SHP77 (cell line): Measurements from ENCODE around the gene NEUROG3.

ENCODE experiments used
- DNase-seq, 2 experiments: peaks; one replicate each; lab custom pipeline; 2025; lab: John Stamatoyannopoulos, UW

NEUROG3 gene

GRCh38 chr10:69573056-69573806 is at the start of gene NEUROG3:
NEUROG3 (minus strand) TSS chr10:69573422; CDS start chr10:69573043, 379 bp downstream.
- no peak for DNase-seq

DNA sequence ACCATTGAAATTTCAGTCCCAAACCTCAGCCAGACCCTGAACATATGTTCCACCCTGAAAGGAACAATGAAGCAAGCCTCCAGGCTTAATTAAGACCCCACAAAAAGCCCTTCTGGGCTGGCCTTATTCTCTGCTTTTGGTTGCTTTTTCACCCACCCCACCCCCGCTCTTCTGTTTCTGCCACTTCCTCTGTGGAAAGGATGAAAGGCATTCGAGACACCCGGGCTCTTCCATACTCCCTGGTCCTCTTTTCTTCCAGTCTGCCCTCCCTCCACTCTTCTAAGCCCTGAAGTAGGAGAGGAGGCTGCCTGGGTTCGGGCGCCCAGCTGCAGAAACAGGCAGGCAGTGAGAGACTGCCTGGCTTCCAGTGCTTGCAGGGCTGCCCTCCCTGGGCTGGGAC is 47.4 kb upstream of the NEUROG3 start:
- DNase-seq = no peak

DNA sequence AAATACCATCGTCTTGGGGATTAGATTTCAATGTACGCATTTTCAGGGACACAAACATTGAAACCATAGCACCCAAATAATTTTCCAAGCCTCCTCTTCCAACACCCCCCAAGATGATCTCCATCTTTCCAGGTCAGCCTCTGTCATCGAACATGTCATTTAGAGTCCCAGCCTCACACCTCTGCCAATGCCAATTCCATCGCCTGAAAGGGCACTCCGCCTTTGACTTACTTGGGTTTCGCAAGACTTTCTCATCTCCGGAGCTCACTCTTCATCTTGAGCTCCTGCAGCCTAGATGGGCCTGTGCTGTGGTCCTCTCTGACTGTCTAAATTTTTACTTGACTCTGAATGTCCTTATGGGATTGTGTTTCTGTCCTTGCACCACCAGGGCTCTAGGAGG is 46.4 kb upstream of the NEUROG3 start:
- DNase-seq = no peak

GRCh38 chr10:69618746-69619145 is 45.5 kb upstream of the NEUROG3 start:
- no peak for DNase-seq

DNA sequence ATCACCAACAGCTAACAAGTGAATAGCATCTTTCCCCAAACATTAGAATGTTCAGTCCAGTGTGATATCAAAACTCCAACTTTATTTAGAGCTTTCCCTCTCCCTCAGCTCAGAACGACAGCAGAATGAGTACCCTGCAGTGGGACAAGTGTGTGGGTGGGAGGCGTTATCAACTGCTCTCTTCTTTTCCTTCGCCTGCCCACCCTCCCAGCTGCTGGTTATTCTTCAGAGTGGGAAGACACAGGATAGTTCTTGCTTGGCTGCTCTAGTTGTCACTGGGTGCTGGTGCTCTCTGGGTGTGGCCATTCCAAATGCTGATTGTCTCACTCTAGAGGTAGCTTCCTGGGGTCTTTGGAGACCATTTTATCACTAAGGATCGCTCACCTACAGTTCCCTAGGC is 43.1 kb upstream of the NEUROG3 start:
- DNase-seq = no peak

DNA sequence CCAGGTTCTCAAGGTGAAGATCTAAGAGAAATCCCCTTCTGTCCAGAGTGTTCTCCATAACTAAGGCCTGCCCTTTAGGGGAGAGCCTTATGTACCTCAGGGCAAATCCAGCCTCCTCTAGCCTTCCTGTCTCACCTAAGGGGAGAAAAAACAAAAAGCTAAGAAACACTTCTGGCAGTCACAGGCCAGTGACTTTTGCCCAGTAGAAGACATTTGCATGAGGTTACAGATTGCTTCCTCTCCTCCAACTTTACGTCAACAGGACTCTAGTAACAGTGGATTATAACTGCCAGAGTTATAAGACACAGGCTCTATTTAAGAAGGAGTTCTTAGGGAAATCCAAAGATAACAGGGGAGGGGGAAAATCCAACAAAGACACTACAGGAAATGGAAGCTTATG is 40.9 kb upstream of the NEUROG3 start:
- no peak for DNase-seq

DNA sequence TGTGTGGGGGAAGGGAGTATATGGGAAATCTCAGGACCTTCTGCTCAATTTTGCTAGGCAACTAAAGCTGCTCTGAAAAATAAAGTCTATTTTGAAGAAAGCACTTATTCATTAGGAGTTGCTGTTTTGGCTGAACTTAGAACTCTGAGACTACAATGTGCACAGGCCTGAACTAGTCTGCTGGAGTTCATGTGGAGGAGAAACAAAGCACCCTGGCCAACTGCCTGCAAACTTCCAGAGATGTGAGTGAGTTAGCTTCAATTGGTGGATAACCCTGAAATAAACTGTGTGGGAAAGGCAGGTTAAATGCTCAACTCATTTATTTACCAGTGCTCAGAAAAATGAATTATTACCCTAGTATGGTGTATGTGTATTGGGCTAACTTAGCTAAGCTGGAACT is 39.5 kb upstream of the NEUROG3 start:
- no peak for DNase-seq

DNA sequence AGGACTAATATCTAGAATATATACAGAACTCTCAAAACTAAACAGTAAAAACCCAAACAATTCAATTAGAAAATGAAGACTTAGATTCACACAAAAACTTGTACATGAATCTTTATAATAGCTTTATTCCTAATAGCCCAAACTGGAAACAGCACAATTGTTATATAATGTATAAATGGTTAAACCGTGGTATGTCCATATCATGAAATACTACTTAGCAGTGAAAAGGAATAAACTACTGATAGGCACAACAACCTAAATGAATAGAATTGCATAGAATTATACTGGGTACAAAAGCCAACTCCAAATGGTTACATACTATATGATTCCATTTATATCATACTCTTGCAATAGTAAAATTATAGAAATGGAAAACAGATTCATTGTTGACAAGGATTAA is 35.9 kb upstream of the NEUROG3 start:
- no peak for DNase-seq

DNA sequence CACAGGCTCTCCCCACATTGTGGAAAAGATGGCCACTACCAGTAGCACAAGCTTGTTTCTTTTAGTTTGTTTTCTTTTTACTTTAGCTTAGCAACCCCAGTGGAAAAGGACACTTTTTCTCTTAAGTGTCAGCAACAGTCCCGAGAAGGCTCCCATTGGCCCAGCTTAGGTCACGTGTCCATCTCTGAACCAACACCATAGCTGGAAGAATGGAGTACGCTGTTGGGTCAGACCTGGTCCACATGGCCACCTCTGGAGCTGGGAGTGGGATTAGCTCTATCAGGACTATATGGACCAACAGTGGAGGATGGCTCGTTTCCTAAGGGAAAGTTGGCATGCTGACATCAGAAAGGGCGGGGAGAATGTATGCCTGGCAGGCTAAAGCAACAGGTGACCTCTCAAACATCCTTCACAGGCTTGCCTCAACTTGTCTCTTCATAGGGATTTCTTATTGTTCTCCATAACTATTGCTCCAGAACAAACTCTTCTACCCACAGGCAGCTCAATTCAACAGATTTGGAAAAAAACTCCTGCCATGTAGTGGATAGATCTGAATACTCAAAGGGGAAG is 27.6 kb upstream of the NEUROG3 start:
- no peak for DNase-seq

DNA sequence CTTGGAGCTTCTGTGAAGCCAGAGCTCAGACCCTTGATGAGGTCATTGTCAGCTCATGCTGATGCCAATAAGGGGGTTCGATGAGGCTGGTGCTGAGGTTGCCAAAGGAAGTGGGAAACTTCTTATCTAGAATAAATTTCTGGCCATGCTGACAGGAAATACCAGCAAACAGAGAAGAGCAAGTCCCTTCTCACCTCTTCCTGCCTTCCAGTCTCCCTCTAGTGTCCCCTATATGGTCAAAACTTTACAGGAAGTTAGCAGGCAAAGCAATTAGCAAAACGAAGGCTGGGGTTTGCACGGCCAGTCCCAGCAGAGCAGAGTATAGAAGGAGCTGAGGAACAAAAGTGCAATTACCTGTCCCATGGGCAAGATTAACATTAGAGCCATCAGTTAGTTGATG is 15.1 kb upstream of the NEUROG3 start:
- DNase-seq = no peak

DNA sequence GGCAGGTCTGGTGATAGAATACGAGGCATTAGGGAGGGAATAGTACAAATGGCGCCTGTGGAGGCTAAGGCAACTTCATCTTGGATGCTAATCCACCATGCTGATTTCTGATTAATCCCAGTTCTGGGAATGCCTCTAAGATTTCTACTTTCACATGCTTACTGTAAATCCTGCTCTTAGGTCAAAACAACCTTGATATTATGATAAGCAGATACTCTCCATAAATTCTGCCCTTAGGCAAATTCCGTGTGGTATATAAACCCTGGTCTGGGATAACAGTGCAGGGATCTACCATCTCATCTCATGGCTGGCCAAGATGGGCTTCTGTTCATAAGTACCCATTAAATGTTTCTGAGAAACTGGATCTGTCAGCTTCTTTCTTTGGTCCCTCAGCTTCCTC is 11.4 kb upstream of the NEUROG3 start:
- no peak for DNase-seq

- no peak for DNase-seq
These were observed 9.9 kb upstream of the NEUROG3 start for GRCh38 chr10:69583106-69583505.

DNA sequence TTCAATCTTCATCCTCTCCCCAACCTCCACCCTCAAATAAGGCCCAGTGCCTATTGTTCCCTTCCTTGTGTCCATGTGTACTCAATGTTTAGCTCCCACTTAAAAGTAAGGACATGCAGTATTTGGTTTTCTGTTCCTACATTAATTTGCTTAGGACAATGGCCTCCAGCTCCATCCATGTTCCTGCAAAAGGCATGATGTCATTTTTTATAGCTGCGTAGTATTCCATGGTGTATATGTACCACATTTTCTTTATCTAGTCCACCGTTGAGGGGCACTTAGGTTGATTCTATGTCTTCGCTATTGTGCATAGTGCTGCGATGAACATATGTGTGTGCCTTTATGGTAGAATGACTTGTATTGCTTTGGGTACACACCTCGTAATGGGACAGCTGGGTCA is 7.2 kb upstream of the NEUROG3 start:
- no peak for DNase-seq

GRCh38 chr10:69579464-69580060 is 6.3 kb upstream of the NEUROG3 start:
- no peak for DNase-seq

- DNase-seq = no peak
These were observed 5.3 kb upstream of the NEUROG3 start for GRCh38 chr10:69578508-69578991.

- DNase-seq = peak in 1 of 2 experiments; percentile 19
These were observed 4.3 kb upstream of the NEUROG3 start for GRCh38 chr10:69577268-69578232.

- DNase-seq = no peak
These were observed 3.3 kb upstream of the NEUROG3 start for GRCh38 chr10:69576334-69577011.

DNA sequence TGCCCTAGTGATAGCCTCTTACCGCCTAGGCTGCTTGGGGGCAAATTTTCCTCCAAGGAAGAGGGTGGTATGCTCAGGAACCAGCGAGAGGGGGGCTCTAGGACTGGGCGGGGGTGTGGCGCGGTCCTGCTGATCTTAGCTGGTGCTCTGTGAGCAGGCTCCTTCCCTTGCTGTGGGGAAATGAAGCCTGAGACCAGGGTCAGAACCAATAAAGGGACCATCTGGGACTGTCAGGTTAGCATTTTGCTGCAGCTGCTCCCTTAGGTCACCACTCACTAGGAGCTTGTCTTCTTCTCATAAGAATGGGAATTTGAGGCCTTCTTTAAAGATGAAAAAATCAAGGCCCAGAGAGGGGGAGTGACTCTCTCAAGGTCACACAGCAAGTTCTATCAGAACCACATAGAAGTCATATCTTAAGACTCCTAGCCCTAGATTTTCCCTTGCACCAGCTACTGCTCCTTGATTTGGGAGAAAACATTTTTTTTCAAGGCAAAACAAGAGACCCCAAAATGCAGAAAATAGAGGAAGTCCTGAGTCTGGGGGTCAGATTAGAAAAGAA is 2.0 kb upstream of the NEUROG3 start:
- DNase-seq = no peak

DNA sequence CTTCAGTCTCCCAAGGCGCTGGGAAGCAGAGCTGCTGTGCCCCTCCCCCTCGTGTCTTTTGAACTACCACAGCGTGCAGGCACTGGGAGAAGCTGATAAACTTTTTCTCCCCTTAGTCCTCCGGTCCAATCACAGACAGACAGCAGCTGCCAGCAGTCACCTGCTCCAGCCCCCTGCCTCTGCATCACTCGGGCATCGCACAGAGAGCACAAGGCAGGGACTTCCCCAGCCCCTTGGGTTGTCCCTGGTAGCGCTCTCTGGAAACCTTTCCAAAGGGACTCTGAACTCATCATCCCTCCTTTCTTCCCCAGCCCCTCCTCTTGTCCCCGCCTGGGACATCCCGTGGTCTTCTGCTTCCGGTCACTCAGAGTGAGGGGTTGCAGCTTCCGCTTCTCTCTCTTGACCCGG is 1.4 kb upstream of the NEUROG3 start:
- DNase-seq = no peak

- DNase-seq = no peak
These were observed 815 bp downstream of the NEUROG3 start for GRCh38 chr10:69572159-69573055.
